ENCODE results near the gene SHC2.
"Not testable (repeated sequence)": the region's sequence is repeated elsewhere in the genome, so short reads cannot be mapped to it uniquely, and the experiment has no call there.

SHC2 gene

GRCh38 chr19:493391-494170, 32.7 kb upstream of the SHC2 start:
- DNase-seq (ENCODE audit: low read depth in 2 of 2): no peak

GRCh38 chr19:492091-492531, 31.3 kb upstream of the SHC2 start:
- DNase-seq (ENCODE audit: low read depth in 2 of 2): no peak

- DNase-seq (ENCODE audit: low read depth in 2 of 2): no peak
Measured at GRCh38 chr19:491146-491741, 30.4 kb upstream of the SHC2 start.

GRCh38 chr19:489418-490196, 28.8 kb upstream of the SHC2 start:
- DNase-seq (ENCODE audit: low read depth in 2 of 2): no peak

GRCh38 chr19:488505-489417, 27.9 kb upstream of the SHC2 start:
- DNase-seq (ENCODE audit: low read depth in 2 of 2): peak; percentile 84 to 94

- no peak for DNase-seq (ENCODE audit: low read depth in 2 of 2)
Measured at GRCh38 chr19:485583-486236, 24.9 kb upstream of the SHC2 start.

- DNase-seq (ENCODE audit: low read depth in 2 of 2): no peak
Measured at GRCh38 chr19:485077-485476, 24.2 kb upstream of the SHC2 start.

- no peak for DNase-seq (ENCODE audit: low read depth in 2 of 2)
Measured at GRCh38 chr19:484494-484893, 23.7 kb upstream of the SHC2 start.

GRCh38 chr19:483332-484072, 22.7 kb upstream of the SHC2 start:
- no peak for DNase-seq (ENCODE audit: low read depth in 2 of 2)

GRCh38 chr19:482186-483041, 21.6 kb upstream of the SHC2 start:
- no peak for DNase-seq (ENCODE audit: low read depth in 2 of 2)

- DNase-seq (ENCODE audit: low read depth in 2 of 2): not testable (repeated sequence)
Measured at GRCh38 chr19:481100-481499, 20.3 kb upstream of the SHC2 start.

- no peak for DNase-seq (ENCODE audit: low read depth in 2 of 2)
Measured at GRCh38 chr19:480016-480855, 19.4 kb upstream of the SHC2 start.

GRCh38 chr19:478976-479375, 18.1 kb upstream of the SHC2 start:
- no peak for DNase-seq (ENCODE audit: low read depth in 2 of 2)

GRCh38 chr19:478236-478903, 17.5 kb upstream of the SHC2 start:
- no peak for DNase-seq (ENCODE audit: low read depth in 2 of 2)

GRCh38 chr19:475360-475759, 14.5 kb upstream of the SHC2 start:
- no peak for DNase-seq (ENCODE audit: low read depth in 2 of 2)

- DNase-seq (ENCODE audit: low read depth in 2 of 2): no peak
Measured at GRCh38 chr19:474126-475078, 13.6 kb upstream of the SHC2 start.

Data from stimulated activated CD8-positive, alpha-beta memory T cell treated with anti-CD3 and anti-CD28 coated beads, Interleukin-7, amount 100 ng/mL, for 4 hours (primary cell).